HepG2 (cell line): ENCODE measurements around the gene MRPL43. TPM values are rescaled to one million over a fixed set of nuclear protein-coding genes. Genes with fewer than 3 reads are reported as not detected.

ENCODE experiments used
- DPF2 ChIP-seq: sonication (generic); formaldehyde crosslinking; IDR thresholded peaks from 2 replicates; pipeline ENCODE4 v1.4.0; 2020; ENCODE audit warnings: mild to moderate bottlenecking, low read depth, missing genetic modification reagents, borderline replicate concordance
- E2F1 ChIP-seq: sonication (generic); formaldehyde crosslinking; IDR thresholded peaks from 2 replicates; pipeline ENCODE4 v1.5.0; 2020; ENCODE audit warnings: missing genetic modification reagents
- E2F5 ChIP-seq: sonication (generic); formaldehyde crosslinking; conservative IDR thresholded peaks from 2 replicates; pipeline ENCODE4 v1.4.0; 2020; ENCODE audit warnings: missing genetic modification reagents
- EED ChIP-seq: sonication (generic); formaldehyde crosslinking; IDR thresholded peaks from 2 replicates; pipeline ENCODE4 v1.5.0; 2020; ENCODE audit warnings: mild to moderate bottlenecking, missing genetic modification reagents
- HHEX ChIP-seq: IDR thresholded peaks from 2 replicates; pipeline ENCODE4 v1.6.1; 2016; ENCODE audit warnings: control low read depth
- LRRFIP1 ChIP-seq: sonication (generic); formaldehyde crosslinking; conservative IDR thresholded peaks from 2 replicates; pipeline ENCODE4 v1.4.0; 2020; ENCODE audit warnings: missing genetic modification reagents
- MZF1 ChIP-seq: sonication (generic); formaldehyde crosslinking; IDR thresholded peaks from 2 replicates; pipeline ENCODE4 v1.8.1; 2023; ENCODE audit warnings: mild to moderate bottlenecking, missing genetic modification reagents, borderline replicate concordance
- NFAT5 ChIP-seq: sonication (generic); formaldehyde crosslinking; IDR thresholded peaks from 2 replicates; pipeline ENCODE4 v1.4.0; 2020; ENCODE audit warnings: missing genetic modification reagents
- NFE2L1 ChIP-seq: sonication (generic); formaldehyde crosslinking; IDR thresholded peaks from 2 replicates; pipeline ENCODE4 v1.4.0; 2020; ENCODE audit warnings: missing genetic modification reagents, mild to moderate bottlenecking, borderline replicate concordance
- PAWR ChIP-seq: sonication (generic); formaldehyde crosslinking; IDR thresholded peaks from 2 replicates; pipeline ENCODE4 v1.4.0; 2020; ENCODE audit warnings: missing genetic modification reagents, mild to moderate bottlenecking, borderline replicate concordance
- PPARG ChIP-seq: conservative IDR thresholded peaks from 2 replicates; pipeline ENCODE4 v1.6.1; 2016; ENCODE audit warnings: missing biosample characterization, missing genetic modification reagents
- U2AF2 ChIP-seq: fragments of 200-400 bp; formaldehyde crosslinking; IDR thresholded peaks from 2 replicates; pipeline ENCODE4 v1.6.1; 2017; ENCODE audit warnings: low read depth, mild to moderate bottlenecking, low read length
- ZC3H13 ChIP-seq: sonication (generic); formaldehyde crosslinking; IDR thresholded peaks from 2 replicates; pipeline ENCODE4 v1.8.1; 2023; ENCODE audit warnings: mild to moderate bottlenecking, missing genetic modification reagents, moderate library complexity
- ZNF331 ChIP-seq: sonication (generic); formaldehyde crosslinking; IDR thresholded peaks from 2 replicates; pipeline ENCODE4 v1.4.0; 2020; ENCODE audit warnings: missing genetic modification reagents
- ZNF451 ChIP-seq: sonication (generic); formaldehyde crosslinking; IDR thresholded peaks from 2 replicates; pipeline ENCODE4 v1.5.0; 2020; ENCODE audit warnings: mild to moderate bottlenecking, missing genetic modification reagents
- ZNF564 ChIP-seq: sonication (generic); formaldehyde crosslinking; IDR thresholded peaks from 2 replicates; pipeline ENCODE4 v1.8.1; 2023; ENCODE audit warnings: mild to moderate bottlenecking, missing genetic modification reagents
- ZNF788 ChIP-seq: sonication (generic); formaldehyde crosslinking; IDR thresholded peaks from 2 replicates; pipeline ENCODE4 v1.5.0; 2020; ENCODE audit warnings: mild to moderate bottlenecking, missing genetic modification reagents, borderline replicate concordance
- ZSCAN12 ChIP-seq: sonication (generic); formaldehyde crosslinking; IDR thresholded peaks from 2 replicates; pipeline ENCODE4 v1.9.0; 2021; ENCODE audit warnings: mild to moderate bottlenecking, missing genetic modification reagents
- ZSCAN21 ChIP-seq: sonication (generic); formaldehyde crosslinking; IDR thresholded peaks from 2 replicates; pipeline ENCODE4 v1.8.0; 2022; ENCODE audit warnings: mild to moderate bottlenecking, missing genetic modification reagents, moderate library complexity, borderline replicate concordance
- polyA plus RNA-seq, 8 experiments: library from polyadenylated mRNA; depleted of rRNA in 3 of 8; stranded (reverse) in 7 of 8; unstranded in 1 of 8; fragments of >200 nt; fragmentation: Illumina TruSeq in 4 of 8; extraction: Trizol in 4 of 8; gene quantifications; 2 replicates each; pipeline versions ENCODE4 v1.2.1 to v1.2.3, GENCODE V29; 2011 to 2016; ENCODE audit warnings: low read depth in 4 of 8, missing spikeins in 1 of 8, mixed read lengths in 1 of 8; ENCODE audit not compliant: insufficient read depth in 1 of 8
- total RNA-seq, 5 experiments: library from RNA; depleted of rRNA; stranded (reverse); fragments of >200 nt; fragmentation: Illumina TruSeq; extraction: Trizol; gene quantifications; 2 replicates each; pipeline ENCODE4 v1.2.3, GENCODE V29; 2016; ENCODE audit warnings: low read depth in 1 of 5

The MRPL43 gene
- total and polyA plus RNA-seq, 2 of the 13 experiments (the other 11 are each of a cell fraction or from before 2014, with no cell fraction given): 71.0 to 73.7 TPM

GRCh38 chr10:100969187-100970075 lies 17.9 kb downstream of the MRPL43 start, which contains the start of gene SEMA4G (continued):
- TF ChIP-seq E2F1 (CRISPR knock-in tag): no peak; the same call in 1 of the 2 replicates
- TF ChIP-seq EED (CRISPR knock-in tag): no peak
- no peak; the same call in 1 of the 2 replicates for TF ChIP-seq ZSCAN21 (CRISPR knock-in tag)
- TF ChIP-seq HHEX (CRISPR knock-in tag): no peak
- peak; percentile 40; the same call in 1 of the 2 replicates for TF ChIP-seq ZNF331
- TF ChIP-seq ZNF564: peak; percentile 84
- TF ChIP-seq NFE2L1: no peak
- TF ChIP-seq DPF2 (CRISPR knock-in tag): no peak; the same call in 1 of the 2 replicates
- no peak for TF ChIP-seq ZSCAN12 (CRISPR knock-in tag)
- no peak for TF ChIP-seq PPARG
- no peak; the same call in 1 of the 2 replicates for TF ChIP-seq NFAT5 (CRISPR knock-in tag)
- TF ChIP-seq LRRFIP1 (CRISPR knock-in tag): no peak
- peak; percentile 36; the same call in 1 of the 2 replicates for TF ChIP-seq PAWR (CRISPR knock-in tag)
- no peak for TF ChIP-seq MZF1 (CRISPR knock-in tag)
- TF ChIP-seq E2F5 (CRISPR knock-in tag): 0 out of 2 replicates have a peak, but pooled peaks have one; percentile 30
- TF ChIP-seq ZNF788: peak; percentile 44; the same call in 1 of the 2 replicates
- TF ChIP-seq ZNF451 (CRISPR knock-in tag): peak; percentile 17; the same call in 1 of the 2 replicates
- TF ChIP-seq U2AF2: no peak
- peak; percentile 88 for TF ChIP-seq ZC3H13
